ENCODE results near the gene F8.

GRCh38 chrX:154793084-154793795 is 229.3 kb downstream of the F8 start:
- TF ChIP-seq, protein P1, sequence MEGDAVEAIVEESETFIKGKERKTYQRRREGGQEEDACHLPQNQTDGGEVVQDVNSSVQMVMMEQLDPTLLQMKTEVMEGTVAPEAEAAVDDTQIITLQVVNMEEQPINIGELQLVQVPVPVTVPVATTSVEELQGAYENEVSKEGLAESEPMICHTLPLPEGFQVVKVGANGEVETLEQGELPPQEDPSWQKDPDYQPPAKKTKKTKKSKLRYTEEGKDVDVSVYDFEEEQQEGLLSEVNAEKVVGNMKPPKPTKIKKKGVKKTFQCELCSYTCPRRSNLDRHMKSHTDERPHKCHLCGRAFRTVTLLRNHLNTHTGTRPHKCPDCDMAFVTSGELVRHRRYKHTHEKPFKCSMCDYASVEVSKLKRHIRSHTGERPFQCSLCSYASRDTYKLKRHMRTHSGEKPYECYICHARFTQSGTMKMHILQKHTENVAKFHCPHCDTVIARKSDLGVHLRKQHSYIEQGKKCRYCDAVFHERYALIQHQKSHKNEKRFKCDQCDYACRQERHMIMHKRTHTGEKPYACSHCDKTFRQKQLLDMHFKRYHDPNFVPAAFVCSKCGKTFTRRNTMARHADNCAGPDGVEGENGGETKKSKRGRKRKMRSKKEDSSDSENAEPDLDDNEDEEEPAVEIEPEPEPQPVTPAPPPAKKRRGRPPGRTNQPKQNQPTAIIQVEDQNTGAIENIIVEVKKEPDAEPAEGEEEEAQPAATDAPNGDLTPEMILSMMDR (IDR thresholded peaks at IDR 0.05): no peak
- TF ChIP-seq POLR2A (IDR thresholded peaks at IDR 0.05): no peak
